Esophagus mucosa (tissue), 1 donor: Measurements from ENCODE around the gene SMIM45.

ENCODE experiments used
- ATAC-seq: fragments of 200-7000 bp; cut with Tn5 transposase; one replicate; pipeline ENCODE4 v1.9.1; 2020
- donor health status: DM: yes; HTN: yes; CAD: no.

Gene SMIM45

DNA sequence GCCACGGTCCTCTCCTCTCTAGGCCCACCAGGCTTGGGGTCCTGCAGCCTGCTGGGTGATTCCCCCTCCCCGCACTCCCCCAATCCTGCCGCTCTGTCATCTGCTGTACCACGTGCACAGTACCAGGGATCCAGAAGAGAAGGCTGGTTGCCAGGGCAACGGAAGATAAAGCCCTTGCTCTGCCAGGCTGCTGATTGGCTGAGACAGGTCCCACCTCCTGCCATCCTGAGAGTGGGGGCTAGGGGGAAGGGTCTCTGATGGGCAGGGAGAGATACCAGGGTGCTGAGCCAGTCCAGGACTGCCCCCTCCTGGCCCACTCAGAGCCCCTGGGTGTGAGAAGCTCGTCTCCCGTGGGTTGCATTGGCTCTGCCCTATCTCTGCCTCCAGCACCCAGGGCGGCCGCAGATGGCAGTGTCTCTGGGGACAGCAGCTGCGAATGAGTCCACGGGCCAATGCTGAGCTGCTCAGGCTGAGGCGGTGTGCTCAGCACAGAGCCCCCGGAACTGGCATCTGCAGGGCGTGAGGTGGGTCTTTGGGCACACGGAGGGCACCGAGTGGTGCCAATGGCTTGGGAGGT is at the start of gene SMIM45:
Gene SMIM45 (plus strand): TSS at position 253 of the 577 bp plus-strand sequence.
- ATAC-seq, result peak; percentile 12

GRCh38 chr22:41902932-41903421 is 49.0 kb upstream of the SMIM45 start:
- ATAC-seq, result peak; percentile 9

GRCh38 chr22:41904450-41905410 is 47.2 kb upstream of the SMIM45 start:
- no peak for ATAC-seq

GRCh38 chr22:41905411-41906202 is 46.3 kb upstream of the SMIM45 start:
- ATAC-seq, result no peak

GRCh38 chr22:41906822-41907221 is 45.1 kb upstream of the SMIM45 start:
- no peak for ATAC-seq

DNA sequence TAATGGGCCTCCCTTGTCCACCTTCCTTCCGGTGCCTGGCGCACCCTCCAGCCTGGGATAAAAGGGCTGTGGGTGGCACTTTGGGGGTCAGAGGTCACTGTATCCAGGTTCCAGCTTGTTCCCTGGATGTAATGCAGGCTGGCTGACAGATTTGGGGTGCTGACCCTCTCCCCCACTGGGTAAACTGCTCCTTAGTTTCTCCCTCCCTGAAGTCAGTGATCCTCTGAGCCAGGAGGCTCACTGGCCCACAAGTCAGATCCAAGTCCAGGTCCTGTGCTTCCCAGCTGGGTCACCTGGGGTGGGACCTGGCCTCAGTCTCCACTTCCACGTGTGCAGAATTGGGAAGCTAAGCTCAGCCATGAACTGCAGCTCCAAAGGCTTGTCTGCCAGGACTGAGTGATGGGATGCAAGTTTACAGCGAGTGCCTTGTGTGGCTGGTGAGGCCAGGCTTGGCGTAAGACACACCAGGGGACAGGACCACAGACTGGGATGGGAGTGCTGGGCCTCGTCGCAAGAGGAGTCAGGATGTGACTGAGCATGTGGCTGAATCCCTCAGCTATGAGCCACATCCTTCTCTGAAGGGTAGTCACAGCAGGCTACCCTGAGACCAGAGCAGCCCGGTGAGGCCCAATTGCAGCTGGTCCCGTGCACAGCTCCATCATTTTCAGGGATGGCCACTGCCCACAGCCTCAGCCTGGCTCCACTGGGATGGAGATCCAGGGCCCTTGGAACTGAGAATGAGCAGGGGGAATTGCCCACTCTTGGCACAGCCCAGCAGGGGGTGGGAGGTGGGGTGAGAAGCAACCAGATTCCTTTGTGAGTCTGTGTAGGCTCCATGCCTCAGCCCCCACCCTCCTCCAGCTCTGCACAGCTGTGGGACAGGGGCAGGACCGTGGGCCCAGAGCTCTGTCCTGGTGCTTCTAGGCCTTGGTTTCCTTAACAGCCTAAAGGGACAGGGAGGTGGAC is 44.2 kb upstream of the SMIM45 start:
- ATAC-seq, result no peak

GRCh38 chr22:41908411-41909309 is 43.3 kb upstream of the SMIM45 start:
- ATAC-seq, result peak; percentile 5

- ATAC-seq, result peak; percentile 1
Observed at GRCh38 chr22:41909310-41910049, 42.5 kb upstream of the SMIM45 start.

GRCh38 chr22:41910050-41911000 is 41.6 kb upstream of the SMIM45 start:
- peak; percentile 5 for ATAC-seq

DNA sequence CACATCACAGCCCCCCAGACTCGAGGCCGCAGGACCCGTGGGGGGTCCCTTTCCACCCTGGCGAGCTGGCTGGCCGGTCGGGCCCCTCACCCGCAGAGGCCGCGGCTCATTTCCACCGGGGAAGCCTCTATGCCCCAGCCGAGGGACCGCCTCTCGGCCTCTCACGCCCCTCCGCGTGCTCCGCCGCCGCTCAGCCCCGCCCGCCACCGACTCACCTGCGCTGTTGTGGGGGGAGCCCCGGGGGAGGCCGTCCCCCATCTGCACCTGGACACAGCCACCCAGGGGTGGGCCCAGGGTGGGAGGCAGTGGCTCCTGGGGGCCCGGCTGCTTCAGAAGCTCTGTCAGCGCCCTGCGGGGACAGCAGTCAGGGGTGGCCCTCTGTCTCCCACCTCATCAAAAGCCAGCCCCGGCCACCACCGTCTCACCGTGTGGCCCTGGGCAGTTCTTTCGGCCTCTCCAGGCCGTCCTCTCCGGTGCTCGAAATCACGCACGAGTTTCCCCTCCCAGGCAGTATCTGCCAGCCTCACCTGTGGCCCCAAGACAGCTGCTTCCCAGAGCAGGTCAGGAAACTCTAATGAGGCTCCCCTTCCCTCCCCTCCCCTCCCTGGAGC is 40.8 kb upstream of the SMIM45 start:
- no peak for ATAC-seq

DNA sequence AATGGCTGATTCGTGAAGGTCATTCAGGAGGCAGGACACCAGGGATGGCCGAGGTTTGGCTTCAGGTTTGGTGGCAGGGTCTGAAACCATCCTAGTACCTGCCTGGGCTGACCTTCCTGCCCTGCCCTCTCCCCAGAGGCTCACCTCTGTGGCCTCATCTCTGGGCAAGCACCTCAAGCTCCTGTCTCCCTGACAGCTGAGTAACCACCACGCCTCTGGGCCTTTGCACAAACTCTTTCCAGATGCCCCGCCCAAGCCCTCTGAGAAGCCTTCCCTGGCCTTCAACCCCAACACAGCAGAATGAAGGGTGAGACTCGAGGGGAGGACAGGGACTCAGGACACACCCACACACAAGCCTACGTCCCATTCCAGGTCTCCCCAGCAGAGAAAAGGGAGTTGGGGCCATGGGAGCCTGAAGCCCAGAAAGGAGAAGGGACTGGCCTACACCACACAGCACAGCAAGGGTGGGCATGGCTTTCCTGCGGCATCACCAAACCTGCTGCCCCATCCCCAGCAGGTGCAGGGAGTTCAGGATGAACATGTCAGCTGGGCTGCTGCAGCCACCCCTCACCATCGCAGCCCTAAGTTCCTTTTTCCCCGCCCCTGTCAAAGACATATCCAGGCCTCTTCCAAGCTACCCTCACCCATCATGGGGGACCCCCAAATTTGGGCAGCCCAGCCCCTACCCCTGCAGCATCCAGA is 39.5 kb upstream of the SMIM45 start:
- ATAC-seq, result no peak

DNA sequence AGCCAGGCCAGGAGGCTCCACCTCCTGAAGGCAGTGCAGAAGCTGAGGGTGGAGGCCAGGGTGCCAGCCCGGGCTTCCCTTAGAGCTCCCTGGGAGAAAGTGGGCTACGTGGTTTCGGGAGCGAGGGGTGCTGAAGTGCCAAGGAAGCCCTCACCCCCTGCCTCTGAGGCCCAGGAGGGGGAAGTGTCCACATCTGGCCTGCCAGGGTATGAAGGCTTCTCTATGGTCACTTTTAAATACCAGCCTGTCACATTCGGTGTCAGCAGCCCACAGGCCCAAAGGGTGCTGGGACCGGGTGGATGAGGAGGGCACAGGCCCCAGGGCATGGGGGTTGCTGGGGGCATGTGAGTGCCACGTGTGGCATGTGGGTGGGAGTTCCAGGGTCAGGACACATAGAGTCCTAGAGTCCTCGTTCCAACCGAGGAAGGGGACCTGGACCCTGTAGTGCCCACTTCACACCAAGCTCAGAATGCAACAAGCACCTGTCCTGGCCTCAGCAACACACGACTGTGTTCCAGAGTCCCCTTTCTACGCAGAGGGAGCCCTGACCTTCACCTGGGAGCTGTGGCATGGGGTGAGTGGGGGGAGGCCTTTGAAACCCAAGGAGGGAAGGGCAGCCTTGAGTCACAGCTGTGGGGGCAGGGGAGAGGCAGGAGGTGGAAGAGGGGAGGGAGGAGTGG is 38.8 kb upstream of the SMIM45 start:
- ATAC-seq, result no peak

- no peak for ATAC-seq
Observed at GRCh38 chr22:41913842-41914534, 38.0 kb upstream of the SMIM45 start.

- ATAC-seq, result no peak
Observed at GRCh38 chr22:41914611-41915034, 37.3 kb upstream of the SMIM45 start.

- peak; percentile 41 for ATAC-seq
Observed at GRCh38 chr22:41915035-41915785, 36.7 kb upstream of the SMIM45 start, which contains the start of gene SHISA8. Gene SHISA8 (minus strand): TSS chr22:41915074. CDS start chr22:41914667, 407 bp downstream.
